Dedifferentiated amniotic fluid mesenchymal stem cell (primary cell): ENCODE measurements around the gene C5AR1.
"Not testable (repeated sequence)": the region's sequence is repeated elsewhere in the genome, so short reads cannot be mapped to it uniquely, and the experiment has no call there.

Experiments used
- DNase-seq: peaks from one replicate; pipeline ENCODE4 v3.0.0-alpha.2; 2016; ENCODE audit errors: extremely low spot score

C5AR1 gene

GRCh38 chr19:47284324-47284899 lies 25.2 kb upstream of the C5AR1 start:
- DNase-seq: peak; percentile 67

- DNase-seq: peak; percentile 78
These were observed 13.6 kb upstream of the C5AR1 start for GRCh38 chr19:47296036-47296435.

- not testable (repeated sequence) for DNase-seq
These were observed 8.8 kb upstream of the C5AR1 start for GRCh38 chr19:47300867-47301266.

- no peak for DNase-seq
These were observed 7.4 kb upstream of the C5AR1 start for GRCh38 chr19:47302249-47302648.

- DNase-seq: no peak
These were observed 5.7 kb upstream of the C5AR1 start for GRCh38 chr19:47303966-47304365.

- peak; percentile 92 for DNase-seq
These were observed 4.3 kb upstream of the C5AR1 start for GRCh38 chr19:47305309-47305751.

- DNase-seq: no peak
These were observed 3.4 kb upstream of the C5AR1 start for GRCh38 chr19:47306303-47306702.

GRCh38 chr19:47309038-47309437 lies 623 bp upstream of the C5AR1 start:
- no peak for DNase-seq

GRCh38 chr19:47310323-47310722 lies 662 bp downstream of the C5AR1 start:
- DNase-seq: no peak

GRCh38 chr19:47310819-47311218 lies 1.2 kb downstream of the C5AR1 start:
- DNase-seq: no peak

- DNase-seq: no peak
These were observed 2.8 kb downstream of the C5AR1 start for GRCh38 chr19:47312366-47313006.

GRCh38 chr19:47313754-47314295 lies 4.2 kb downstream of the C5AR1 start:
- no peak for DNase-seq

GRCh38 chr19:47315125-47315821 lies 5.6 kb downstream of the C5AR1 start:
- peak; percentile 77 for DNase-seq

- no peak for DNase-seq
These were observed 6.9 kb downstream of the C5AR1 start for GRCh38 chr19:47316513-47316912.

GRCh38 chr19:47319923-47320871 lies 10.5 kb downstream of the C5AR1 start:
- DNase-seq: no peak

- DNase-seq: no peak
These were observed 12.0 kb downstream of the C5AR1 start for GRCh38 chr19:47321630-47322029.

- DNase-seq: no peak
These were observed 12.4 kb downstream of the C5AR1 start for GRCh38 chr19:47322058-47322457.

GRCh38 chr19:47323409-47323808 lies 13.7 kb downstream of the C5AR1 start:
- no peak for DNase-seq

- DNase-seq: no peak
These were observed 14.2 kb downstream of the C5AR1 start for GRCh38 chr19:47323872-47324271.

GRCh38 chr19:47324502-47324901 lies 14.8 kb downstream of the C5AR1 start:
- DNase-seq: no peak

- DNase-seq: no peak
These were observed 20.8 kb downstream of the C5AR1 start for GRCh38 chr19:47330466-47330869.

- DNase-seq: no peak
These were observed 21.8 kb downstream of the C5AR1 start for GRCh38 chr19:47331490-47331889.
